GM12873 (cell line): ENCODE results near the gene DIAPH2.

Source experiments
- TF ChIP-seq, protein P1 (sequence below): IDR thresholded peaks from 2 replicates; pipeline ENCODE4 v1.5.1; 2012; ENCODE audit warnings: low read depth, mild to moderate bottlenecking, moderate library complexity, low read length, control low read depth; ENCODE audit not compliant: insufficient read depth; ENCODE audit errors: missing control alignments

The DIAPH2 gene

DNA sequence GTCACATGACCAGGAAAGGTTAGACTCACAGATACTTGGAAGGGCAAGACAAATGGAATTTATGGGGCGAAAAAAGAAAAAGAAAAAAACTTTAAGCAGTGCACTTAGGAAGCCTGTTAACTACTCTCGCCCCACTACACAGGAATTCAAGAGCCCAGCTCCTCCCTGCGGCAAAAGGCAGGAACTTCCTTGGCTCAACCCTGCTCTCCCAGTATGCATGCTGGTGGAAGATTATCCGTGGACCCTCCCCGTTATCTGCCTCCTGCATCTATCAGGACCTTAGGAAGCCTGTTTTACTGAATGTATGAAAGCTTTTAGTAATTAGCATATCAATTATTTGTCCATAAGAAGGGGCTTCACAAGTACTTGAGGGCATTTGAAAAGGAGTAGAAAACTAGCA, 158.9 kb downstream of the DIAPH2 start:
- TF ChIP-seq, protein P1, sequence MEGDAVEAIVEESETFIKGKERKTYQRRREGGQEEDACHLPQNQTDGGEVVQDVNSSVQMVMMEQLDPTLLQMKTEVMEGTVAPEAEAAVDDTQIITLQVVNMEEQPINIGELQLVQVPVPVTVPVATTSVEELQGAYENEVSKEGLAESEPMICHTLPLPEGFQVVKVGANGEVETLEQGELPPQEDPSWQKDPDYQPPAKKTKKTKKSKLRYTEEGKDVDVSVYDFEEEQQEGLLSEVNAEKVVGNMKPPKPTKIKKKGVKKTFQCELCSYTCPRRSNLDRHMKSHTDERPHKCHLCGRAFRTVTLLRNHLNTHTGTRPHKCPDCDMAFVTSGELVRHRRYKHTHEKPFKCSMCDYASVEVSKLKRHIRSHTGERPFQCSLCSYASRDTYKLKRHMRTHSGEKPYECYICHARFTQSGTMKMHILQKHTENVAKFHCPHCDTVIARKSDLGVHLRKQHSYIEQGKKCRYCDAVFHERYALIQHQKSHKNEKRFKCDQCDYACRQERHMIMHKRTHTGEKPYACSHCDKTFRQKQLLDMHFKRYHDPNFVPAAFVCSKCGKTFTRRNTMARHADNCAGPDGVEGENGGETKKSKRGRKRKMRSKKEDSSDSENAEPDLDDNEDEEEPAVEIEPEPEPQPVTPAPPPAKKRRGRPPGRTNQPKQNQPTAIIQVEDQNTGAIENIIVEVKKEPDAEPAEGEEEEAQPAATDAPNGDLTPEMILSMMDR = no peak

DNA sequence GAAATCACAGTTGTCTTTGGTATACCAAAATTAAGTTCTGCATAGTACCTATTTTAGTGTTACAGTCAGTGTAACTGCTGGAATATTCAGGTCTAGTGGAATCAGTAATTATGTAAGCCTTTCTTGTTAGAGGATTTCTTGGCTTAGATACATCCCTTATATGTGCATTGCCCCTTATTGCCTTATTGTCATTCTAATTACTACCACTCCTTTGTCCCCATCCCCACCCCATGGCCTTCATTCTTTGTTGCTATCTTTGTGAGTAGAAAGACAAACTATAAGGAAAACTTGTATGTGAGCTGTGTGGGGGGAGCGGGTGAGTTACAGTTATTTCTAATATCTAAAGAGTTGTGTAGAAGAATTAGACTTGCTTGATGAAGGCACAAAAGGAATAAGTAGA, 162.2 kb downstream of the DIAPH2 start:
- TF ChIP-seq, protein P1 = no peak

DNA sequence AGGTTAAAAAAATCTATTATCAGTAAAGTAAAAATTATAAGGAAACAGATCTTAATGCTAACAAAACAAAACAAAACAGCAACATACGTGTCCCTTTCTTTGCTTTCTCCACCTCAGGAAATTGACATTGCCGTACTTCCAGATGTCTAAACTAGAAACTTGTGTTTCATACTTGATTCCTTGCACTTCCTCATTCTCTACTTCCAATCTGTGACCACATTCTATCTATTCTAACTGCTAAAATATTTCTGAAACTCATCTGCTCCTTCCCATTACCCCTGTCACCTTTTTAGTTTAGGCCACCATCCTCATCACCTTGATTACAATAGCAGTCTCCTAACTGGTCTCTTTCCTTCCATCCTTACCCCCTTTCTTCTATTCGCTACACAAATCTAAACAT, 176.6 kb downstream of the DIAPH2 start:
- TF ChIP-seq, protein P1 = no peak

DNA sequence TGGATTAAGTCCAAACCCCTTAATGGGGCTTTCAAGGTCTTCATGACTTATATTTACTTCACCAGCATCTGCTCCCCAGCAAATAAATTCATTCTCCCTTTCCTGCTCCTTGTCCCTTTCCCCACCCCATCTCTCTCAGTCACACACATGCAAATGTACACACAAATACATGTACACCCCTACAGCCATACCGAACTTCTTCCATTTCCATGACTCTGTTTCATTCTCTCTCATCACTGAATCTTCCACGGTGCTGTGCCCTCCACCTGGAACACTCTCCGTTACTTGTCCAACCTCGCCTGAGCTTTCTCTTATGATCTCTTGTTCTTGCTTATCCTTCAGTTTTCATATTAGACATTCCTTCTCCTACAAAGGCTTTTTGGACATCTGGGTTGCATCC, 177.0 kb downstream of the DIAPH2 start:
- TF ChIP-seq, protein P1 = no peak

DNA sequence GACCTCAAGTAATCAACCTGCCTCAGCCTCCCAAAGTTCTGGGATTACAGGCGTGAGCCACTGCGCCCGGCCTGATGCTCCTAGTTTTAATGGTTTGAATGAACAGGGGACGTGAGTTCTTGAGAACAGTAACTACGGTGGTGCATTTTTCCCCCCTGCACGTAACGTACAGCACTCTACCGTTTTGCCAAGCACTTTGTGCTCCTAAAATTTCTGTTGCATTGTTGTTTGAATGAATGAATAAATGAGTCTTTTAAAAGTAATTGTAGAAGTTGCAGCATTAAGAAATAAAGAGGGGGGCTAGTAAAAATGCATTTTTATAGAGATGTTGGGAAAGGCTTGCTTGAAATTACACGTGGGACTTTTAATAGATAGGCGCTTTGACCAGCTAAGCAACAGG, 199.0 kb downstream of the DIAPH2 start, which contains the start of gene RPA4:
Gene RPA4, plus strand, starts transcription at position 301 of the 400 bp plus-strand sequence. CDS start 403 bp downstream, outside the sequence.
- TF ChIP-seq, protein P1 = no peak

DNA sequence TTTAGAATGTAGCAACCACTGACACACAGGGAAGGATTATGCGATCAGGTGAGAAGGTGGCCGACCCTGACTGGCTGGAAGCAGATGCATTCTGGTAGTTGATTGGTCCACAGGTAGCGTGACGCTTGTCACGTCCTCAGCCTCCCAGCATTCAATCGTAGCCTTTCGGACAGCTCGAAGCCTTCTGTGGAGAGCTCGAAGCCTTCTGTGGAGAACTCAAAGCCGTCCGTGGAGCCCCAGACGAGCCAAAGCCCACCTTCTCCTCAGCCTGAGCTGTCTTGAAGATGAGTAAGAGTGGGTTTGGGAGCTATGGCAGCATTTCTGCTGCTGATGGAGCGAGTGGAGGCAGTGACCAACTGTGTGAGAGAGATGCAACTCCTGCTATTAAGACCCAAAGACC, 199.4 kb downstream of the DIAPH2 start:
- TF ChIP-seq, protein P1 = no peak

DNA sequence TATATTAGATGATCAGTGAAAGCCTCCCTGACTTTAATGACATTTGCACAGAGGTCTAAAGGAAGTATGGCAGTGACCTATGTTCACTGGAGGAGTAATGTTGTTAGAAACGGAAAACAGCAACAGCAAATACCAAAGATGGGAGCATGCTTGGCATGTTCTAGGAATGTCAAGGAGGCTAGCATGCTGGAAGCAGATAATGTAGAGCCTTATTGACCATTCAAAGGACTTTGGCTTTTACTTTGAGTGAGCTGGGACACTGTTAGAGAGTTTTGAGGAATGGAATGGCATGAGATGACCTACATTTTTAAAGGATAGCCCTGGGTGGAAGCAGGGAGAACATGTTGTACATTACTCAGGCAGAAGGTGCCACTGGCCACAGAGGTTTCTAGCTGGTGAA, 205.1 kb downstream of the DIAPH2 start:
- TF ChIP-seq, protein P1 = no peak
